ENCODE measurements around the gene PCNX3.

GRCh38 chr11:65612691-65613090 lies 2.9 kb upstream of the PCNX3 start:
- TF ChIP-seq POLR2A (IDR thresholded peaks at IDR 0.05; ENCODE audit: low read length) (no peak), GATA1 (IDR thresholded peaks at IDR 0.05; ENCODE audit: low read depth, low read length) (no peak)
